ENCODE data around the gene TMEM121.

- no peak for TF ChIP-seq REST (IDR thresholded peaks at IDR 0.05; ENCODE audit: insufficient read depth in 1 of 2, low read depth in 2 of 2, low read length in 2 of 2)
- TF ChIP-seq POLR2AphosphoS5 (IDR thresholded peaks at IDR 0.05; ENCODE audit: low read depth, low read length): no peak
- no peak for TF ChIP-seq TAF1 (IDR thresholded peaks at IDR 0.05; ENCODE audit: borderline replicate concordance, insufficient read depth, low read length)
- no peak for TF ChIP-seq SIN3A (IDR thresholded peaks at IDR 0.05; ENCODE audit: borderline replicate concordance, insufficient read depth, low read length)
These were observed 40.6 kb upstream of the TMEM121 start for GRCh38 chr14:105485739-105486162.

All from PFSK-1 (cell line).